IMR-90 (cell line): ENCODE results near the gene PIK3R3. TPM values are rescaled to one million over a fixed set of nuclear protein-coding genes. Genes with fewer than 3 reads are reported as not detected.

ENCODE experiments used
- ATAC-seq: fragments of 200-7000 bp; cut with Tn5 transposase; 2 replicates; pipeline ENCODE4 v1.9.1; 2020; ENCODE audit warnings: low read depth, mild to moderate bottlenecking, moderate library complexity
- BruUV-seq: library from RNA; stranded (reverse); fragments of 400-500 nt; replicated peaks from 2 replicates; lab custom pipeline; 2021; lab: Mats Ljungman, UMichigan
- CTCF ChIA-PET: fragments of 300-600 bp; formaldehyde crosslinking; extraction: SDS; loops from one replicate; lab custom pipeline; 2021; ENCODE audit warnings: antibody characterized with exemption; lab: Yijun Ruan, JAX
- POLR2A ChIA-PET: fragments of 300-600 bp; sonication (Branson Sonifier 250); formaldehyde crosslinking; loops from one replicate; lab custom pipeline; 2022; ENCODE audit warnings: antibody characterized with exemption; ENCODE audit not compliant: unreplicated experiment; lab: Charles Lee
- DNase-seq: peaks from one replicate; pipeline ENCODE4 v3.0.0; 2013
- H2AFZ ChIP-seq: replicated peaks from 2 replicates; pipeline ENCODE3; 2013; ENCODE audit warnings: low read length, mild to moderate bottlenecking; ENCODE audit not compliant: poor library complexity
- H2AK5ac ChIP-seq: 2 replicates; pipeline ENCODE4 v1.6.1; 2013; ENCODE audit warnings: low read depth, low read length, inconsistent platforms
- H2AK9ac ChIP-seq: replicated peaks from 2 replicates; pipeline ENCODE3; 2013; ENCODE audit warnings: mild to moderate bottlenecking, low read depth, low read length, moderate library complexity; ENCODE audit not compliant: poor library complexity
- H2BK120ac ChIP-seq: 2 replicates; pipeline ENCODE4 v1.6.1; 2013; ENCODE audit warnings: low read depth, low read length, inconsistent platforms
- H2BK15ac ChIP-seq: 3 replicates; pipeline ENCODE4 v1.6.1; 2013; ENCODE audit warnings: low read depth, low read length, inconsistent platforms
- H2BK20ac ChIP-seq: 2 replicates; pipeline ENCODE4 v1.6.1; 2013; ENCODE audit warnings: low read depth, mild to moderate bottlenecking, inconsistent platforms, low read length, moderate library complexity
- H2BK5ac ChIP-seq: 2 replicates; pipeline ENCODE4 v1.6.1; 2013; ENCODE audit warnings: mild to moderate bottlenecking, low read depth, low read length, inconsistent platforms; ENCODE audit not compliant: poor library complexity, severe bottlenecking
- H3K14ac ChIP-seq: replicated peaks from 2 replicates; pipeline ENCODE4 v1.6.1; 2013; ENCODE audit warnings: low read depth, low read length, inconsistent platforms
- H3K18ac ChIP-seq: 2 replicates; pipeline ENCODE4 v1.6.1; 2013; ENCODE audit warnings: low read depth, low read length, control low read depth
- H3K23ac ChIP-seq: 2 replicates; pipeline ENCODE4 v1.6.1; 2013; ENCODE audit warnings: low read depth, low read length, inconsistent platforms
- H3K27ac ChIP-seq: 2 replicates; pipeline ENCODE4 v1.5.1; 2013; ENCODE audit warnings: mild to moderate bottlenecking, control low read depth, low read length; ENCODE audit not compliant: insufficient read depth
- H3K27me3 ChIP-seq: 2 replicates; pipeline ENCODE4 v1.6.1; 2013; ENCODE audit warnings: low read length; ENCODE audit not compliant: control insufficient read depth, insufficient read depth
- H3K36me3 ChIP-seq: 2 replicates; pipeline ENCODE4 v1.6.1; 2013; ENCODE audit warnings: low read length, mixed read lengths; ENCODE audit not compliant: control insufficient read depth, insufficient read depth
- H3K4ac ChIP-seq: 2 replicates; pipeline ENCODE4 v1.6.1; 2013; ENCODE audit warnings: low read depth, low read length, inconsistent platforms
- H3K4me1 ChIP-seq: 2 replicates; pipeline ENCODE4 v1.6.1; 2013; ENCODE audit warnings: low read length, mixed read lengths; ENCODE audit not compliant: control insufficient read depth, insufficient read depth
- H3K4me2 ChIP-seq: 2 replicates; pipeline ENCODE4 v1.6.1; 2013; ENCODE audit warnings: low read depth, mild to moderate bottlenecking, control low read depth, low read length, moderate library complexity
- H3K4me3 ChIP-seq: 2 replicates; pipeline ENCODE4 v1.5.1; 2013; ENCODE audit warnings: low read depth, mild to moderate bottlenecking, control low read depth, low read length, moderate library complexity; ENCODE audit not compliant: insufficient read depth
- H3K56ac ChIP-seq: 2 replicates; pipeline ENCODE4 v1.6.1; 2013; ENCODE audit warnings: low read length, inconsistent platforms; ENCODE audit not compliant: insufficient read depth; ENCODE audit errors: extremely low read depth
- H3K79me1 ChIP-seq, 2 experiments: 2 replicates each; pipeline ENCODE4 v1.6.1; 2013; ENCODE audit warnings: low read length in 2 of 2, inconsistent platforms in 1 of 2, low read depth in 1 of 2
- H3K9ac ChIP-seq: 2 replicates; pipeline ENCODE4 v1.6.1; 2013; ENCODE audit warnings: low read depth, low read length, control low read depth
- H3K9me1 ChIP-seq: 2 replicates; pipeline ENCODE4 v1.6.1; 2013; ENCODE audit warnings: low read length, inconsistent platforms; ENCODE audit not compliant: insufficient read depth
- H3K9me3 ChIP-seq: 2 replicates; pipeline ENCODE4 v1.6.1; 2013; ENCODE audit warnings: low read length; ENCODE audit not compliant: control insufficient read depth, insufficient read depth
- H4K20me1 ChIP-seq: 2 replicates; pipeline ENCODE4 v1.6.1; 2013; ENCODE audit warnings: low read length, inconsistent platforms; ENCODE audit not compliant: insufficient read depth
- H4K5ac ChIP-seq: 2 replicates; pipeline ENCODE4 v1.6.1; 2013; ENCODE audit warnings: mild to moderate bottlenecking, low read depth, low read length, control low read depth
- H4K8ac ChIP-seq, 2 experiments: 2 replicates each; pipeline ENCODE4 v1.6.1; 2013; ENCODE audit warnings: low read depth in 2 of 2, low read length in 2 of 2, control low read depth in 1 of 2, inconsistent platforms in 1 of 2
- H4K91ac ChIP-seq: 2 replicates; pipeline ENCODE4 v1.6.1; 2013; ENCODE audit warnings: low read depth, low read length, inconsistent platforms; ENCODE audit not compliant: insufficient read depth
- CEBPB ChIP-seq: IDR thresholded peaks from 2 replicates; pipeline ENCODE4 v1.6.1; 2012; ENCODE audit warnings: low read depth, low read length, improper control_type of control experiment
- CHD1 ChIP-seq: IDR thresholded peaks from 2 replicates; pipeline ENCODE4 v1.6.1; 2012; ENCODE audit warnings: low read depth, low read length, improper control_type of control experiment
- FOS ChIP-seq: fragments of 150-350 bp; IDR thresholded peaks from 2 replicates; pipeline ENCODE4 v1.6.1; 2016; ENCODE audit warnings: low read depth, low read length
- MAZ ChIP-seq: IDR thresholded peaks from 2 replicates; pipeline ENCODE4 v1.6.1; 2012; ENCODE audit warnings: low read depth, mild to moderate bottlenecking, low read length, improper control_type of control experiment, moderate library complexity, borderline replicate concordance
- NFE2L2 ChIP-seq: fragments of 150-350 bp; IDR thresholded peaks from 2 replicates; pipeline ENCODE4 v1.6.1; 2016; ENCODE audit warnings: low read depth, mild to moderate bottlenecking, low read length
- RFX5 ChIP-seq: IDR thresholded peaks from 2 replicates; pipeline ENCODE4 v1.8.0; 2012; ENCODE audit warnings: low read depth, mild to moderate bottlenecking, low read length, moderate library complexity
- WGBS, 2 experiments: methylation state at CpG; one replicate each; pipeline versions ENCODE4 v1.1.5 to v1.1.7; 2013; ENCODE audit warnings: missing lambda C conversion rate in 2 of 2; ENCODE audit not compliant: insufficient read length in 1 of 2; ENCODE audit errors: extremely low coverage in 2 of 2; 5-methylcytosine and 5-hydroxymethylcytosine counted together
- dilution Hi-C: fragments of 300-500 bp; cut with HindIII; formaldehyde crosslinking; loops from one replicate; pipeline ENCODE4 v1.14.3; 2018; ENCODE audit warnings: low sequenced_read_pairs; ENCODE audit not compliant: unreplicated experiment
- in situ Hi-C: fragments of 300-500 bp; cut with MboI; formaldehyde crosslinking; loops from 3 replicates; pipeline ENCODE4 v1.14.3; 2019; ENCODE audit warnings: low sequenced_read_pairs, inconsistent platforms, mixed read lengths
- intact Hi-C: fragments of 100-400 bp; cut with micrococcal nuclease; formaldehyde crosslinking; loops from 2 replicates; pipeline ENCODE4 v1.10.0; 2022
- polyA plus RNA-seq, 3 experiments: library from polyadenylated mRNA; depleted of rRNA; stranded (reverse); fragments of >200 nt; gene quantifications; 2 replicates each; pipeline ENCODE4 v1.2.3, GENCODE V29; 2012; ENCODE audit warnings: low replicate concordance in 1 of 3
- total RNA-seq: library from RNA; depleted of rRNA; stranded (reverse); fragments of >200 nt; gene quantifications from 2 replicates; pipeline ENCODE4 v1.2.3, GENCODE V29; 2012
- TF ChIP-seq, protein P1 (sequence below): fragments of 150-350 bp; IDR thresholded peaks from 2 replicates; pipeline ENCODE4 v1.6.1; 2016; ENCODE audit warnings: low read depth, mild to moderate bottlenecking, low read length, moderate library complexity, borderline replicate concordance
- TF ChIP-seq, protein P2 (sequence below): conservative IDR thresholded peaks from 2 replicates; pipeline ENCODE4 v1.5.1; 2012; ENCODE audit warnings: mild to moderate bottlenecking, low read depth, low read length, improper control_type of control experiment

PIK3R3 gene
- total and polyA plus RNA-seq, 2 of the 4 experiments (the other 2 are of a cell fraction) = 5.3 to 9.9 TPM

- ATAC-seq = no peak
- no peaks in the 10 kb centered on the region for H4K20me1 ChIP-seq
- no peak overlapping the region for H4K5ac ChIP-seq
- ChIA-PET POLR2A (no interaction called here), CTCF (no interaction called here)
- no peak overlapping the region for H4K8ac ChIP-seq
- H3K4me3 ChIP-seq = no peak overlapping the region
- no peaks in the 10 kb centered on the region for H3K4me1 ChIP-seq
- no peak overlapping the region for H2AK9ac ChIP-seq
- no peak overlapping the region for H3K23ac ChIP-seq
- H3K9ac ChIP-seq = no peak overlapping the region
- H3K36me3 ChIP-seq = peaks cover 35% of the 10 kb centered on the region
- no peaks in the 10 kb centered on the region for H3K9me3 ChIP-seq
- BruUV-seq = no TSS peak
- WGBS, 2 experiments = 95% methylated on average over 11 of the region's 26 CpGs; no CpG with 5 or more reads in 1 of the 2 experiments
- intact Hi-C loops (no loop called here), in situ Hi-C loops (no loop called here), dilution Hi-C loops (loop anchor here (25.0 kb wide), 1 partner anchor 156 kb away; the partner anchor contains the start of genes P3R3URF, POMGNT1 and TSPAN1)
- no peak overlapping the region for H2BK15ac ChIP-seq
- H2BK120ac ChIP-seq = no peak overlapping the region
- no peak overlapping the region for H4K91ac ChIP-seq
- no peak overlapping the region for H3K4me2 ChIP-seq
- H3K27me3 ChIP-seq = no peaks in the 10 kb centered on the region
- H3K14ac ChIP-seq = no peak overlapping the region
- H3K18ac ChIP-seq = no peak overlapping the region
- no peak overlapping the region for H2BK5ac ChIP-seq
- TF ChIP-seq NFE2L2 (no peak), CHD1 (no peak), FOS (no peak), RFX5 (no peak), MAZ (no peak), CEBPB (no peak)
- TF ChIP-seq, protein P1, sequence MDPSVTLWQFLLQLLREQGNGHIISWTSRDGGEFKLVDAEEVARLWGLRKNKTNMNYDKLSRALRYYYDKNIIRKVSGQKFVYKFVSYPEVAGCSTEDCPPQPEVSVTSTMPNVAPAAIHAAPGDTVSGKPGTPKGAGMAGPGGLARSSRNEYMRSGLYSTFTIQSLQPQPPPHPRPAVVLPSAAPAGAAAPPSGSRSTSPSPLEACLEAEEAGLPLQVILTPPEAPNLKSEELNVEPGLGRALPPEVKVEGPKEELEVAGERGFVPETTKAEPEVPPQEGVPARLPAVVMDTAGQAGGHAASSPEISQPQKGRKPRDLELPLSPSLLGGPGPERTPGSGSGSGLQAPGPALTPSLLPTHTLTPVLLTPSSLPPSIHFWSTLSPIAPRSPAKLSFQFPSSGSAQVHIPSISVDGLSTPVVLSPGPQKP = no peak
- TF ChIP-seq, protein P2, sequence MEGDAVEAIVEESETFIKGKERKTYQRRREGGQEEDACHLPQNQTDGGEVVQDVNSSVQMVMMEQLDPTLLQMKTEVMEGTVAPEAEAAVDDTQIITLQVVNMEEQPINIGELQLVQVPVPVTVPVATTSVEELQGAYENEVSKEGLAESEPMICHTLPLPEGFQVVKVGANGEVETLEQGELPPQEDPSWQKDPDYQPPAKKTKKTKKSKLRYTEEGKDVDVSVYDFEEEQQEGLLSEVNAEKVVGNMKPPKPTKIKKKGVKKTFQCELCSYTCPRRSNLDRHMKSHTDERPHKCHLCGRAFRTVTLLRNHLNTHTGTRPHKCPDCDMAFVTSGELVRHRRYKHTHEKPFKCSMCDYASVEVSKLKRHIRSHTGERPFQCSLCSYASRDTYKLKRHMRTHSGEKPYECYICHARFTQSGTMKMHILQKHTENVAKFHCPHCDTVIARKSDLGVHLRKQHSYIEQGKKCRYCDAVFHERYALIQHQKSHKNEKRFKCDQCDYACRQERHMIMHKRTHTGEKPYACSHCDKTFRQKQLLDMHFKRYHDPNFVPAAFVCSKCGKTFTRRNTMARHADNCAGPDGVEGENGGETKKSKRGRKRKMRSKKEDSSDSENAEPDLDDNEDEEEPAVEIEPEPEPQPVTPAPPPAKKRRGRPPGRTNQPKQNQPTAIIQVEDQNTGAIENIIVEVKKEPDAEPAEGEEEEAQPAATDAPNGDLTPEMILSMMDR = no peak
- no peak for DNase-seq
- no peak overlapping the region for H3K56ac ChIP-seq
- H3K4ac ChIP-seq = no peak overlapping the region
- no peak overlapping the region for H2AFZ ChIP-seq
- peaks cover 9% of the 10 kb centered on the region for H3K9me1 ChIP-seq
- no peaks in the 10 kb centered on the region; a peak in 1 of 4 replicates for H3K79me1 ChIP-seq
- H2AK5ac ChIP-seq = no peak overlapping the region
- H3K27ac ChIP-seq = no peak overlapping the region
- H2BK20ac ChIP-seq = no peak overlapping the region
Measured at GRCh38 chr1:46030876-46031660, 101.4 kb downstream of the PIK3R3 start.
